ENCODE measurements around the gene FNDC5.

Gene FNDC5

GRCh38 chr1:32886004-32886827 lies 15.5 kb upstream of the FNDC5 start, which contains the start of gene HPCA:
HPCA (plus strand) TSS chr1:32886491; CDS start chr1:32888899, 2,408 bp downstream.
- peaks cover 30% of the 10 kb centered on the region for H3K27me3 ChIP-seq (ENCODE audit: insufficient read depth, poor library complexity, severe bottlenecking)
- DNase-seq (ENCODE audit: low spot score) (no peak), ATAC-seq (ENCODE audit: low read depth) (peak; percentile 66)
- no peaks in the 10 kb centered on the region for H3K9me3 ChIP-seq (ENCODE audit: severe bottlenecking)
- H3K27ac ChIP-seq (ENCODE audit: poor library complexity, severe bottlenecking): no peak within 1 kb of the TSS
- no peaks in the 10 kb centered on the region for H3K36me3 ChIP-seq (ENCODE audit: low read depth)
- TF ChIP-seq CTCF (IDR thresholded peaks at IDR 0.05; ENCODE audit: poor library complexity, severe bottlenecking): peak; percentile 53
- H3K4me1 ChIP-seq (ENCODE audit: insufficient read depth, poor library complexity, severe bottlenecking): no peaks in the 10 kb centered on the region
- no peak within 1 kb of the TSS for H3K4me3 ChIP-seq (ENCODE audit: severe bottlenecking)

GRCh38 chr1:32885676-32886003 lies 14.9 kb upstream of the FNDC5 start:
- H3K4me1 ChIP-seq (ENCODE audit: insufficient read depth, poor library complexity, severe bottlenecking): no peaks in the 10 kb centered on the region
- H3K27me3 ChIP-seq (ENCODE audit: insufficient read depth, poor library complexity, severe bottlenecking): peaks cover 30% of the 10 kb centered on the region
- ATAC-seq (ENCODE audit: low read depth) (no peak), DNase-seq (ENCODE audit: low spot score) (no peak)
- no peak overlapping the region for H3K4me3 ChIP-seq (ENCODE audit: severe bottlenecking)
- no peaks in the 10 kb centered on the region for H3K9me3 ChIP-seq (ENCODE audit: severe bottlenecking)
- no peak for TF ChIP-seq CTCF (IDR thresholded peaks at IDR 0.05; ENCODE audit: poor library complexity, severe bottlenecking)
- no peak overlapping the region for H3K27ac ChIP-seq (ENCODE audit: poor library complexity, severe bottlenecking)
- H3K36me3 ChIP-seq (ENCODE audit: low read depth): no peaks in the 10 kb centered on the region

GRCh38 chr1:32884726-32885125 lies 14.0 kb upstream of the FNDC5 start:
- Histone ChIP-seq H3K9me3 (ENCODE audit: severe bottlenecking) (no peaks in the 10 kb centered on the region), H3K4me1 (ENCODE audit: insufficient read depth, poor library complexity, severe bottlenecking) (no peaks in the 10 kb centered on the region), H3K36me3 (ENCODE audit: low read depth) (no peaks in the 10 kb centered on the region), H3K4me3 (ENCODE audit: severe bottlenecking) (no peak overlapping the region), H3K27ac (ENCODE audit: poor library complexity, severe bottlenecking) (no peak overlapping the region), H3K27me3 (ENCODE audit: insufficient read depth, poor library complexity, severe bottlenecking) (peaks cover 30% of the 10 kb centered on the region)
- 0 out of 3 replicates have a peak, but pooled peaks have one; percentile 8 for ATAC-seq (ENCODE audit: low read depth)
- TF ChIP-seq CTCF (IDR thresholded peaks at IDR 0.05; ENCODE audit: poor library complexity, severe bottlenecking): no peak
- DNase-seq (ENCODE audit: low spot score): no peak

- H3K4me3 ChIP-seq (ENCODE audit: severe bottlenecking): no peak overlapping the region
- peaks cover 30% of the 10 kb centered on the region for H3K27me3 ChIP-seq (ENCODE audit: insufficient read depth, poor library complexity, severe bottlenecking)
- no peaks in the 10 kb centered on the region for H3K9me3 ChIP-seq (ENCODE audit: severe bottlenecking)
- no peaks in the 10 kb centered on the region for H3K4me1 ChIP-seq (ENCODE audit: insufficient read depth, poor library complexity, severe bottlenecking)
- ATAC-seq (ENCODE audit: low read depth) (no peak), DNase-seq (ENCODE audit: low spot score) (no peak)
- H3K36me3 ChIP-seq (ENCODE audit: low read depth): no peaks in the 10 kb centered on the region
- TF ChIP-seq CTCF (IDR thresholded peaks at IDR 0.05; ENCODE audit: poor library complexity, severe bottlenecking): no peak
- no peak overlapping the region for H3K27ac ChIP-seq (ENCODE audit: poor library complexity, severe bottlenecking)
Measured at GRCh38 chr1:32884032-32884372, 13.3 kb upstream of the FNDC5 start.

GRCh38 chr1:32883338-32884031 lies 12.8 kb upstream of the FNDC5 start:
- no peaks in the 10 kb centered on the region for H3K4me1 ChIP-seq (ENCODE audit: insufficient read depth, poor library complexity, severe bottlenecking)
- no peak for ATAC-seq (ENCODE audit: low read depth)
- peaks cover 30% of the 10 kb centered on the region for H3K27me3 ChIP-seq (ENCODE audit: insufficient read depth, poor library complexity, severe bottlenecking)
- H3K9me3 ChIP-seq (ENCODE audit: severe bottlenecking): no peaks in the 10 kb centered on the region
- no peak overlapping the region for H3K4me3 ChIP-seq (ENCODE audit: severe bottlenecking)
- no peak for DNase-seq (ENCODE audit: low spot score)
- no peaks in the 10 kb centered on the region for H3K36me3 ChIP-seq (ENCODE audit: low read depth)
- no peak overlapping the region for H3K27ac ChIP-seq (ENCODE audit: poor library complexity, severe bottlenecking)
- TF ChIP-seq CTCF (IDR thresholded peaks at IDR 0.05; ENCODE audit: poor library complexity, severe bottlenecking): no peak

Measured in RWPE2 (cell line).